ENCODE measurements around the gene LRP4. TPM values are rescaled to one million over a fixed set of nuclear protein-coding genes. Genes with fewer than 3 reads are reported as not detected.

Gene LRP4
- total RNA-seq, 1 donor from 2014 or later, result not detected

DNA sequence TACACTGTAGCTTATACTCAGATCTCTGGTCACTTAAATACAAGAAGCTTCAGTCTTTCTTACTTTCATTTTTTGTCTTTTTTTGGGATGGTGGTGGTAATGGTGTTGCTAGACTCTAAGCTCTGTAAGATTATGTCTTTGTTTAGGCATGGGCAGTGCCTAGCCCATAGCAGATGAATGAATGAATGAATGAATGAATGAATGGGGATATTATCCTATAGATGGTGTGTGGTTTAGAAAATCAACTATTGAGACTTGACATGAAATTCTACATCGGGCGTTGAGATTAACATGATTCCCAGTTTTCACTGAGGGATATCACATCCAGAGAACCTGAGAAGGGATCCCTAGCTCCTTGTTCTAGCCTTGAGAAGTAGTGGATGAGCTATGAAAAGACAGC lies 62.5 kb downstream of the LRP4 start:
- intact Hi-C loops (cut with micrococcal nuclease), result no loop called here

GRCh38 chr11:46855167-46855566 lies 63.2 kb downstream of the LRP4 start:
- intact Hi-C loops (cut with micrococcal nuclease), result no loop called here

- intact Hi-C loops (cut with micrococcal nuclease), result no loop called here
Measured at GRCh38 chr11:46850829-46851380, 67.4 kb downstream of the LRP4 start.

- intact Hi-C loops (cut with micrococcal nuclease), result loop anchor here (5.0 to 10.0 kb wide), 5 partner anchors 555 to 932 kb away; partner anchors contain the start of genes MTCH2, PEX16, PSMC3 and SLC39A13
Measured at GRCh38 chr11:46849631-46850030, 68.7 kb downstream of the LRP4 start.

GRCh38 chr11:46846510-46846830 lies 71.9 kb downstream of the LRP4 start:
- intact Hi-C loops (cut with micrococcal nuclease), result loop anchor here (1.0 to 10.0 kb wide), 9 partner anchors 20 to 929 kb away; partner anchors contain the start of genes ARHGAP1, ATG13, FNBP4 and HARBI1

GRCh38 chr11:46845740-46846509 lies 72.4 kb downstream of the LRP4 start, which contains the start of gene CKAP5:
Gene CKAP5 (minus strand): TSS chr11:46846280. CDS start chr11:46821231, 25,049 bp downstream.
- intact Hi-C loops (cut with micrococcal nuclease), result loop anchor here (1.0 to 10.0 kb wide), 9 partner anchors 20 to 929 kb away; partner anchors contain the start of genes ARHGAP1, ATG13, FNBP4 and HARBI1

- intact Hi-C loops (cut with micrococcal nuclease), result loop anchor here (5.0 to 10.0 kb wide), 5 partner anchors 559 to 928 kb away; partner anchors contain the start of genes MTCH2, PEX16, PSMC3 and SLC39A13
Measured at GRCh38 chr11:46845440-46845739, 73.0 kb downstream of the LRP4 start.

DNA sequence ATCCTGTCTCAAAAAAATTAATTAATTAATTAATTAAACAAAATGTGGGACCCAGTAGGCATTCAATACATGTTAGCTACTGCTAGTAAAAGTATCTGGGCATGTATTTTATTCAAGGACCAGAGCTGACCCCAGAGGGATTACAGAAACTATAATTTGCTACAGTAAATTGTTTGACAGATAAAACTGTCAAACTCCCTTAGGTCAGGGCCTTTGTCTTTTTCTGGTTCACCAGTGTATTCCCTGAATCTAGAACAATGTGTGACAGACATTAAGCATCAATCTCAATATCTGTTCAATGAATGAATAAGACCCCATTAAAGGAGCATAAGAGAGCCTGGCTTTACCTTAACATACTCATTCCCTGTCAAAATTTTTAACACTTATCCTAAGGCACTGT lies 78.2 kb downstream of the LRP4 start:
- intact Hi-C loops (cut with micrococcal nuclease), result loop anchor here (10.0 kb wide), 2 partner anchors 565 to 595 kb away; partner anchors contain the start of gene SLC39A13

DNA sequence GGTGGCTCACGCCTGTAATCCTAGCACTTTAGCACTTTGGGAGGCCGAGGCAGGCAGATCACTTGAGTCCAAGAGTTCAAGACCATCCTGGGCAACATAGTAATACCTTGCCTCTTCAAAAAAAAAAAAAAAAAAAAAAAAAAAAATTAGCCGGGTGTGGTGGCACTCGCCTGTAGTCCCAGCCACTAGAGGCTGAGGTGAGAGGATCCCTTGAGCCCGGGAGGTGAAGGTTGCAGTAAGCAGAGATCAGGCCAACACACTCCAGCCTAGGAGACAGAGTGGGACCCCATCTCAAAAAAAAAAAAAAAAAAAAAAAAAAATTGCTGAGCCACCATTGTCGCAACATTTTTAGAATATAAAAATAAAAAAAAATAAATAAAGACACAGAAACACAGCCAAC lies 79.8 kb downstream of the LRP4 start:
- intact Hi-C loops (cut with micrococcal nuclease), result no loop called here

GRCh38 chr11:46837860-46838259 lies 80.5 kb downstream of the LRP4 start:
- intact Hi-C loops (cut with micrococcal nuclease), result no loop called here

DNA sequence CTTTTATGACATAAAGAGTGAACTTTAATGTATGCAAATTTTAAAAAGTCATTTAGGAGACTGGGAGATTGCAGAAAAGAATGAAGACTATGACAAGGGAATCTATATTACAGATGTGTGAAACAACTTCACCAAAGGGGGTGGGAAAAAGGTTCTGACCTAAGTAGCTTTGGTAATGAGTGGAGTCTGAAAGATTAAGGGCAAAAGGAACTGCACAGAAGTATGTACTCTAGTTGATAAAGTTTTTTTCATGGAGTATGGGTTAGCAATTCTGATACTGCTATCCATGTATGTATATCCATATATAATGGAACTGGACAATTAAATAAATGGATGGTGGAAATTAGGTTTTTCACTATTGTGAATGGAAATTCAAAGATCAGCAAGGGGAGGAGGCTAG lies 81.5 kb downstream of the LRP4 start:
- intact Hi-C loops (cut with micrococcal nuclease), result no loop called here

GRCh38 chr11:46836431-46836830 lies 81.9 kb downstream of the LRP4 start:
- intact Hi-C loops (cut with micrococcal nuclease), result no loop called here

DNA sequence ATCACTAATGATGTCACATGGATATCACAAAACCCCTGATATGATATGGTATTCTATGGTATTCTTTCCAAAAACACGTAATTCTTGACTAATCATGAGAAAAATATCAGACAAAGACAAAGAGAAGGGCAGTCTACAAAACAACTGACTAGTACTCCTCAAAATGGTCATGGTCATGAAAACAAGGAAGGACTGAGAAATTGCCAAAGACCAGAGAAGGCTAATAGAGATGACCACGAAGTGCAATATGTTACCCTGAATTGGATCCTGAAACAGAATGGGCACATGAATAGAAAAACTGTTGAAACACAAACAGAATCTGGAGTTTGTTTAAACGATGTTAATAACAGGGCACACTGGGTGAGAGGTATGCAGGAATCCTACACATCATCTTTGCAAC lies 82.5 kb downstream of the LRP4 start:
- intact Hi-C loops (cut with micrococcal nuclease), result no loop called here

GRCh38 chr11:46834821-46835220 lies 83.5 kb downstream of the LRP4 start:
- intact Hi-C loops (cut with micrococcal nuclease), result no loop called here

DNA sequence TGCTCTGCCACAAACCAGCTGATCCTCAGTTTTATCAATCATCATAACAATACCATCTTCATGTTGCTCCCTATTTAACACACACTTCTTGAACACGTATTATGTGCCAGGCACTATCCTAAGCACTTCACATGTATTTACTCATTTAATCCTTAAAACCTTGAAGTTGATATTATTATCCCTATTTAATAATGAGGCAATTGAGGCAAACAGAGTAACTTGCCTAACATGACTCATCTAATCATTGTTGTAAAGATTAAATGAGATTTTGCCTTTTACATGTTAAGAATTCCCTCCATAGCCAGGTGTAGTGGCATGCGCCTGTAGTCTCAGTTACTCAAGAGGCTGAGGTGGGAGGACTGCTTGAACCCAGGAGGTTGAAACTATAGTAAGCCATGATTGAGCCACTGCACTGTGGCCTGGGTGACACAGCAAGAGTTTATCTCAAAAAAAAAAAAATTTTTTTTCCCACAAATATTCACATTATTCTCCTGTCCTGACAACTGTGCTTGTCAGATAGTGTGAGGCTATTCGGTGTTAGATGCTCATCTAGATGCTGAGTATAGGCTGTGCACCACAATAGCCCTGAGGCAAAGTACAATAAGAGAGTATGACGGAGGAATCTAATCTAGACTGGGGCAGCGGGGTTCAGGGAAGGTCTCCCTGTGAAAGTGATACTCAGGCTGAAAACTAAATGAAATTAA lies 85.7 kb downstream of the LRP4 start:
- intact Hi-C loops (cut with micrococcal nuclease), result no loop called here

- intact Hi-C loops (cut with micrococcal nuclease), result loop anchor here (5.0 kb wide), 1 partner anchor 211 kb away; the partner anchor contains the start of genes ATG13 and HARBI1
Measured at GRCh38 chr11:46827995-46828394, 90.4 kb downstream of the LRP4 start.

- intact Hi-C loops (cut with micrococcal nuclease), result loop anchor here (1.0 to 5.0 kb wide), 4 partner anchors 20 to 209 kb away; partner anchors contain the start of genes ARHGAP1, ATG13, CKAP5 and CSTPP1
Measured at GRCh38 chr11:46826310-46827044, 91.9 kb downstream of the LRP4 start.

DNA sequence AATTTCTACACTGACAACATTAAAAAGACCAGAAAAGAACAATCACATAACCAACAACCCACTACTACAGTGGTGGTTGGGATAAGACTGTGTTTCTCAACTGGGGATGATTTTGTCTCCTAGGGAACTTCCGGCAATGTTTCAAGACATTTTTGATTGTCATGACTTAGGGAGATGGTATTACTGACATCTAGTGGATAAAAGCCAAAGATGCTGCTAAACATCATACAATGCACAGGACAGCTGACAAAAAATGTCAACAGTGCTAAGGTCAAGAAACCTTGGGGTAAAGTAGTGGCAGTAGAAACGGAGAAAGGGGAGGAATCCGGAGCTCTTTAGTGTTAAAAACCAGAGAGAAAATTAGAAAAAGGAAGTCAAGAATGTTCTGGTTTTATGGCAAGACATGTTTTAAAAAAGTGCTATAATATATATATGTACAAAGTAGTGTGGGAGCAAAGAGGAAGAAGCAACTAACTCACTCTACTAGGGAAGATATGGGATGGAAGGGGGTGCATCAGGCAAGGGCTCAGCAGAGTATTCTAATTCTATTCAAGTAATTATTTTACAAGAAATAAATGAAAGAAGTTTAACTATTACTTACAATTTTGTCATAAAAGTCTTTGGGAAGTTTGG lies 109.4 kb downstream of the LRP4 start:
- intact Hi-C loops (cut with micrococcal nuclease), result loop anchor here (1.0 kb wide), 1 partner anchor 420 kb away; no protein-coding TSS in a partner anchor

Data from T-helper 1 cell treated with Interleukin-12 subunit alpha and Interleukin-12 subunit beta and Interleukin-4 antibody, amounts not matched to agents 30 ng/mL and 1 ng/mL, for 36 hours (primary cell).